GM18519 (cell line): ENCODE data around the gene COL4A2.
A peak's percentile ranks its signal among the peaks of the same experiment; 100 is the strongest.
"Not testable (repeated sequence)": the region's sequence is repeated elsewhere in the genome, so short reads cannot be mapped to it uniquely, and the experiment has no call there.

Source experiments
- ATAC-seq: cut with Tn5 transposase; IDR thresholded peaks from one replicate; pipeline ENCODE4 v1.9.1; 2021; ENCODE audit warnings: mild to moderate bottlenecking, moderate library complexity; ENCODE audit not compliant: unreplicated experiment, low FRiP score

The COL4A2 gene

DNA sequence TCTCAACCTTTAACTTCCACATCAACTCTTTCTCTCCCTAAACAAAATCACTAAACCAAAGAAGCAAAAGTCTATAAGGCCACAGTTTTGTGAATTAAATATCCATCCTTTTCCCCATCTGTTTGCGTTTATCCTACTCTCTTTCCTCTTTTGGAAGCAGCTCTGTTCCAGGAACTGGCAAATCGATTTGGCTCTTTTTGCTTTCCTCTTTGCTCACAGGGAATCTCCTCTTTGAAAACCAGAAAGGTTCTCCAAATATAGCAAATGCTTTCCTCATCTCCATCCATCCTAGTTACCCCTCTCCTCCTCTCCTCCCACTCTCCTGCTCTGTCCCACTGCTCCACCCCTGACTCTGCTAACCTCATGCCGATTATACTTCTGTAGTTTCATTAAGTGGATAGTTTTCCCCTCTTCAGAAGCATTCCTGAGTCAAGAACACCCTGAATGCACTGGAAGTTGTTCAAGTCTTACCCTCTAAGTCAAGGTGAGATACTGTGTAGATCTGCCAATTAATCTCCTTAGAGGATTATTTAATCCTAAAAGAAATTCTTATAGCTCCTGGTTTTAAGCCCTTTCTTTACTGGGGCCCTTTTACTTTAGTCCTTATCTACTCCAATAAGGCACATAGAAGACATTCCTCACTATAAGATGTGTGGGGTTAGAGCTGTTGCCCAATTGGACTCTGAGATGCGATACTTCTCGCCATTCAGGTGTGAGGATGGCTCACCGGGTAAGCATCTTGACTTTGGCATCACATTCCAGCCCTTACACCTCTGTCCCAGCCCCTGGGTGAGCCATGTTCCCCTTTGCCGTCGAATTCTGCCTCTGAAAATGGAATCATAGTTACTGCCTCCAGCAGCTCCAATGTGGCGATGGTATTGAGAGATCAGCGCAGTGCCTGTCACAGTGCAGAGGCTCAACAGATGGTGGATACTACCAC is 67.6 kb downstream of the COL4A2 start:
- ATAC-seq: no peak

DNA sequence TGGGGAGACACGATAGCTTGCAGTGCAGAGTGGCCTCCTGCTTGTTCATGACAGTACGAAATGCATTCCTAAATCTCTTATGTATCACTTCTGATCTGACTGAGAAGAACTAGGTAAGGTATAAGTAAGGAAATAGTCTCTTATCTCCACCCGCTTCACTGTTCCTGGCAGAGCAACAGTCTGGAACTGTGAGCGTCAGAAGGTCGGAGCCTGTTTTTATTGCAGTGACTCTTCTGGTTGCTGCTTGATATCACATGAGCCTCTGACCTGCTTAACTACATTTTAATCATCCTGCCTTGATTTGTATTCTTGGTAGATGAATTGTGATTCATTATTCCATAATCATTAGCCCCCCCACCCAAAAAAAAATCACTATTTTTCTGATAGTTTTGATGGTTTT is 69.0 kb downstream of the COL4A2 start:
- ATAC-seq: no peak

DNA sequence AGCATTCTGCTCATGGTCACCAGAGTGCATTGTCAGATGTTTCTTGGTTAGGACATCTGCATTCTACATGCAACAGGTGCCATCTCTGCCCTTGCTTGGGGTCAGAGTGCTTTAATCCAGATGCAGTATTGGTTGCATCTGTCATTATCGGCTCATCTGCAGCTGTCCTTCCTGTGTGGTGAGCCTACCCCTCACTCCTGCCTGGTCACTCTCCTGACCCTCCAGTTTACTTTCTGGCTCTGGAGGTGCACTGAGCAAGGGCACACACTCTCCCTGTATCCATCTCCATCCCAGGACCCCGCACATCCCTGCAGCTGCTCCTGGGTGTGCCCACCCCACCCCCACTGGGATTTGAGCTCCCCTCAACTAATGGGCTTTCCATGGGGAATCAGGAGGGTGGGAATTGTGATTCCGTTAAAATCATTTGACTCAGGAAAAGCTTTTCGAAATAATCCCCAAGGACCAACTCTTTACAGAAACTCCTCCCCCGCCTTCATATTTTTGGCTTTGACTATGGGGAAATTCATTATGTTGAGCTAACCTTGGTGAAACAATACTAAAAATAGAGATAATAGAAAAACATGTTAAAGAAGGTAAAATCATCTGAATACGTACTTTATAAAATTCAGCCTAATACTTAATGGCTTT is 70.2 kb downstream of the COL4A2 start:
- no peak for ATAC-seq

DNA sequence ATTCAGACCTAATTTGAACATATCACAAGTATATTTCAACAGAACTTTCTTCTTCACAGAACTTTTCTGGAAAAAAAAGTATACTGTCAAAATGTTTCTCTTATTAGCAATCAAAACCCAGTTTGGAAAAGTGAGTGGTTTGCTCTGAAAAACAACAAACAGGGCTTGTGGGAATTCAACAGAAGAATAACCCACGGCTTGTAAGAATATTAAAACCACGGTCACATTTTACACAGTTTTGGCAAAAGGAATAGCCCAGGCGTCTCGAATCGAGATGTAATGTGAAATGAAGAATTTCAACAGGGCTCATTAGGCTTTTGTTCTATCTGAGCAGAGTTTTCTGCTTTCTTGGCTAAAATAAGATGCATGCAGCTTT is 70.7 kb downstream of the COL4A2 start:
- no peak for ATAC-seq

DNA sequence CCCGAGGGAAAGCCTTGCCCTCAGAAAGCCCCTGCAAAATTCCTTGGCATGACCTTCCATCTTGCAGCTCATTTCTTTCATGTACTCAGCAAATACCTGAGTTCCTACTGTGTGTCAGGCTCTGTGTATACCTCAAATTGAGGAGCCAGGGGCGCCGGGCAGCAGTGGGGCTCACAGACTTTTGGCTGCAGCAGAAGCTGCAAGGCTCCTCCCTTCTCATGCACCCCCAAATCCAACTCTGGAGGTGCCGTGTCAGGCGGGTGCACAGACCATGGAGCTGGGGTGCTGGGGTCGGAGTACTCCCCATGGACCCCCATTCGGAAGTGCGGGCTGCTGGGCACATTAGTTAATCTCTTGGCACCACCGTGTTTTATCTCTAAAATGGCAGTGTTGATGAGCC is 72.3 kb downstream of the COL4A2 start:
- ATAC-seq: no peak

DNA sequence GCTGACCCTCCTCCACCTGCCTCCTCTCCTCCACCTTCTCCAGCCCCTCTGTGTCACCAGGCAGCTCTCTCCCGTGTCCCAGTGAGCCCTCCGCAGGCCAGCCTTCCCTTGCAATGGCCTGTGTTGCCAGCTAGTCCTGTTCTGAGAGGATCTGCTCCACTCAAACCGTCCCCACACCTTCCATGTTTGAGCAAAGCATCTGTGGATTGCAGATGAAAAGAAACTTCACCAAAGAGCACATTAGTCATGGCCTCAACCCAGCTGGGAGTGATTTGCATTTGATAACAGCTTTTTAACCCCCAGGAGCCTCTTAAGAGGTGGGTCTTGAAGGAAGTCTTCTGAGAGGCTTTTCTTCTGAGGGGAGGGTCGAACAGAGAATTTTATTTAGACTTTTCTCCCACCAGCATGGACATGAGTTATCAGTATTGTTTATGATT is 72.8 kb downstream of the COL4A2 start:
- no peak for ATAC-seq

DNA sequence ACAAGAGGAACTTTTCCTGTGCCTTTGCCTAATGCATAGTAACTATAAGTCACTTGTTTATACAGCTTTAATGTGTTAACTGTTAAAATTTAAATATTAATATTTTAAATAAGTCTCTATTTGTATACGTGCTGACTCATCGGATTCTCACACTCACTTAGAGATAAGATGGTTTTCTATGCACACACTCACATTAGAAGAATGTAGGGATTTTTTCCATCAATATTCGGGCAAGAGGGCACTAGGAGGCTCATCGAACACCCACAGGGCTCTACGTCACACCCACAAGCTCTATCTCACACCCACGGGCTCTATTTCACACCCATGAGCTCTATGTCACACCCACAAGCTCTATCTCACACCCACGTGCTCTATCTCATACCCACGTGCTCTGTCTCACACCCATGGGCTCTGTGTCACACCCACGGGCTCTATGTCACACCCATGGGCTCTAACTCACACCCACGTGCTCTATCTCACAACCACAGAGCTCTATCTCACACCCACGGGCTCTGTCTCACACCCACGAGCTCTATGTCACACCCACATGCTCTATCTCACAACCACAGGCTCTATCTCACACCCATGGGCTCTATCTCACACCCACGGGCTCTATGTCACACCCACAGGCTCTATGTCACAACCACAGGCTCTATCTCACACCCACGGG is 73.4 kb downstream of the COL4A2 start:
- ATAC-seq: no peak

DNA sequence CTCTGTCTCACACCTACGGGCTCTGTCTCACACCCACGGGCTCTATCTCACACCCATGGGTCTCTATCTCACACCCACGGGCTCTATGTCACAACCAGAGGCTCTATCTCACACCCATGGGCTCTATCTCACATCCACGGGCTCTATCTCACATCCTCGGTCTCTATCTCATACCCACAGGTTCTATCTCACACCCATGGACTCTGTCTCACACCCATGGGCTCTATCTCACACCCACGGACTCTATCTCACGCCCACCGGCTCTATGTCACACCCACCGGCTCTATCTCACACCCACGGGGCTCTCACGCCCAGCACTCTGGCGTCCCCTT is 73.9 kb downstream of the COL4A2 start:
- no peak for ATAC-seq

DNA sequence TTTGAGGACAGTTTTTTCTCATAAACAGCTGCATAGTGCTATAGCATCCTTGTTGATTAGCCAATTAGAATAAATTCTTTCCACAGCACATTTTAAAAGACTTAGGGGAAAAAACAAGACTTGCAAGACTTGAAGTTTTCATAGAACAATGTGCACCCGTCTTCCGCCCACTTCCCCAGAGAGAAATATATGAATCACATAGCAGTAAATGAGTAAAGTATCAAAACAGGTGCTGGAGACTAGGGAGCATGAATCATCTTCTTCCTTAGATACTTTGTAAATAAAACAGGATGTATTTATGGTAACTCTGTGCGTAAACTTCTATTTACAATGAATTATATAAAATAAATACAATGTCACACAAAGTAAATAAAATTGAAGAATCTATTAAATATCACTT is 75.1 kb downstream of the COL4A2 start:
- no peak for ATAC-seq

DNA sequence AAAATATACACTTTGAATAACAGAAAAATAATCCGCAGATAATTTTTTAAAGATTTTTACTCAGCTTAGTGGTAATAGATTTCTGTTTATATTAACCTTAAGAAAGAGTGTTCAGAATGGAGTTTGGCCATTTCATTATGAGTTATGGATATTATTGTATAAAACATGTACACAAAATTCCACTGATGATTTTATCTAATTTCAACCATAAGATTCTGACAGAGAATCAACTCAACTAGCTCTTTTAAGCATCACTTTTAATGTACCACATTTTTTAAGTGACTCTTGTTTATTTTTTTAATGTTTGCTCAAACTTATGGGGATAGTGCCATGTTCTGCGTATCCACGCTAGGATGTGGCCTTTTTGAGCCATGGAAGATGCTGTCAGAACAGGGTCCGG is 75.7 kb downstream of the COL4A2 start:
- ATAC-seq: no peak

DNA sequence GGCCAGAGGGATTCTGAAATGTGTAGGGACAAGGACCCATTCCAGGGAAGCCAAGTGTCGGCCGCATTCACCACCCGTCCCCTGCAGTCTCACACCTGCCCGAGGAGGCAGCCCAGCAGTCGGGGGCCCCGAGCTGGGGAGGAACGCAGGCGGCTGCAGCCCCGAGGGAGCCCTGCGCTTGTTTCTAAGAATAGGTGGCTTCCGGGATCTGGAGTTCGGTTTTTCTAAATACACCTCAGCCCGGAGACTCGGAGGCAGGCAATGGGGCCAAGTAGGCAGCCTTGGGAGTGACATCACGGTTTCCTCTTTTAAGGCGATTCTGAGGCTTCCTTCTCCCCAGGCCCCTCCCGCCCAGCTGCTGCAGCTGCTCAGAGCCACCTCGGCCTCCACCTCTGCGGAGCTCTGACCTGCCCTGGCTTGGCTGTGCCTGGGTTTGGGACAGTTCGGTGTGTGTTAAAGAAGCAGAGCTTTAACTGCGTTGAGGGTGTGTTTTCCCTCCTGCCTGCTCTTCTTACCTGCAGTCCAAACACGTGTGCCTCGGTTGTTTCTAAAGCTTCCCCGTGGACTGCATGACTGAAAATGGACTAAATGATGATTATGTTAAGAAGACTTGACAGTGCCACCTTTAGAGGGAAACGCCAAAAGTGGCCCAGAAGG is 80.5 kb downstream of the COL4A2 start:
- ATAC-seq: peak; percentile 80

DNA sequence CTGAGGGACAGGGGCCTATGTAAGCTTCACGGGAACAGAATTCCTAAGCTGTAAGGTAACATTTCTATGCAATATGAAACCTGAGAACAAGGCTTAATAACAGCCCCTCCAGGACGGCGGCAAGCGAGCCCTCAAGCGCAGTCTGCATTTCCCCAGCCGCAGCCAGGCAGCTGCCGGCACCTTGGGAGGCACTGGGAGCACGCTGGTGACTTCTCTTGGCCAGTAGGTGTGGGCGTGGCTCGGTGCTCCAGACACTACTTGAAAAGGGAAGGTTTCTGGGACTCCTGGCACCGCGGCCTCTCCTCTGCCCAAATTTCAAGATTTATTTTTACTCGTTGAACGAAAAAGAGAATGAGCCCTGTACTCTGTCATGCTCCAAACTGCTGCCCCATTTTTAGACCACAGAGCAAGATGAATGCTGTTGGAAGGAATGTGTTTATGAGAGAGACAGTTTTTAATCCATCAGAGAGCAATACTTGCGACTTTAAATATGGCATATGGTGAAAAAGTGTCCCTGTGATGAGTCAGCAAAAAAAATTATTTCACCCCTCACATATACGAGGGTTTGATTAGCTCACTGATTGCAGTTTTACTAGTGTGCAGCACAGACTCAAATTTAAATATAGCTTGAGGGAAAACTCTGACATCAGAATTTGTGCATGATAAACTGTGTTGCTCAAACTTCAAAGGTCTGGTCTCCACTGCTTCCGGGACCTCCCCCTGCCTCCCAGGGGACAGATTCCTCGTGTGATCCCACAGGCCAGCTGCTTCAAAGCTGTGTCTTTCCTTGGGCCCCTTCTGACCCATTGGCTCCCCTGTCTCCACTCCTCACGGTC is 81.2 kb downstream of the COL4A2 start:
- no peak for ATAC-seq

DNA sequence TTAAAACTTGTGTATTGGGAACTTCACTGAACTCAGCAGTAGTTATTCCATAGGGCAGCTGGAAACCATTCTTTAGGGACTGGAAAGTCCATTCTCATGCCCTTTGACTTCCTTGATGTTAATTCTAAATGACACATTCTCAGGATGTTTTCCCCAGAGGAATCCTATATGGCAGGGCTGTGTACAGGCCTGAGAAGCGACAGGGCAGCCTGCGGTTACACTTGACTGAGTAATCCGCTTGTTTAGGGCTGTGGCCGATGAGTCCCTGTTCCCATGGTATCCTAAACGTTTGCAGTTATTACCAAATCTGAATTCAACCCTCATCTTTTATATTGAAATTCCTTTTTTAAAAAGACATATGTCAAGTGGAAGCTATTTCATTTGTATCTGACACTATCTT is 83.5 kb downstream of the COL4A2 start:
- no peak for ATAC-seq

DNA sequence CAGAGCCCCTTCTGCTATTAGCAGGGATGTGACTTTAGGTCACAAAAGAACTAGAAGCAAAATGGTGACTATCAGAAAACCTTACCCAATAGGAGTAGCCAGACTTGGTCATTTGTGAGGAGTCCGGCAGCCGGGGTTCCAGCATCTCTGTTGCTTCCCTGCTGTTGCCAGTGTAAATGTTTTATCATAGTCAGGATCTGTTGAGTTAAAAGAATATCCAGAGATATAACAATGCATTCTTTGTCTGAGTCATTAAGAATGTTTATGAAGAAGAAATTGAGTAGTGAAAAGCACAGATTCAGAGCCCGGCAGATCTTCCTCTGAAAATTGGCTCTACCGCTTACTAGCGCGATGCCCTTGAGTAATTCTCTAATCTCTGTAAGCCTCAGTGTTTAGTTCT is 84.2 kb downstream of the COL4A2 start:
- ATAC-seq: no peak

DNA sequence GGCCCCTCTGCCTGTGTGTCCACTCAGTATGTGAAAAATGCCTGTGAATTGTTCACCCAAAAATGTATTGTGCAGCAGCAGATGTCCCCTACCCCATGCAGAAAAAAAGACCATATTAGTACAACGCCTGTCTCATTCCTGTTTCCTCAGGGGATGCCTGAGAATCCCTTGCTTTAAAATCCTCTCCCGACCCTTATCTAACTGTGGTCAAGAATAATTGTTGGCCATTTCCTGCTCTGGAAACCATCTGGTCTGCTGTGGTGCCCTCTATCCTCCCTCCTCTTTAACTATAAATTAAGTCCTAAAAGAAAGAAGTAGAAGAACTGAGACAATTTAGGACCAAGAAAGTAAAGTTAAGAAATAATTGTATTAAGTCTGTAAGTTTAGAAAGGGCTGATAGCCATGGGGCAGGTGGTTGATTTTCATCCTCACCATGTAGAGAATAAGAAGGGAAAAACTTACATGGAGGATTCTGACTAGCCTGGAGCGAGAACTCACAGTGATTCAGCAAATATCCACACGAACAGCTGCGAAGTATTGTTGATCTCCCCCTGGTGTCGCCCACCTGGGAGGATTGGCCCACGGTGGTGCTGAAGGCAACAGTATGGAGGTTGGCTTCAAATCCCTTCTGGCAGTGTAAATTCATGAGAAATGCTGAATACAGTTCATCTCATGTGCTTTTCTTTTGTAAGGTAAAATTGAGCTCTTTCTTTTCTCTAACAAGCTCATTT is 85.6 kb downstream of the COL4A2 start:
- no peak for ATAC-seq

DNA sequence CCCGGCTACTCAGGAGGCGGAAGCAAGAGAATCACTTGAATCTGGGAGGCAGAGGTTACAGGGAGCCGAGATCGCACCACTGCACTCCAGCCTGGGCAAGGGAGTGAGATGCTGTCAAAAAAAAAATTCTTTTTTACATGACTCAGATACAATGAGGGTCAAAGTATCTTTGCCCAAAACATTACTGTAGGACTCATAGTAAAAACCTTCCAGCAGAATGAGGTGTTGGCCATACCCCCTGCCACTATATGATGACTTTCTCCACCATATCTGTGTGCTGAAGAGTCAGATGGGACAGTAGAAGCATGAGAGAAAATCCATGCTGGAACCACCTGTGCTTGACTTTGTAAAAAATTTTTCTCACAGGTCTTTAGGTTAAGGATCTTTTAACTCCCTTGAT is 86.7 kb downstream of the COL4A2 start:
- no peak for ATAC-seq

DNA sequence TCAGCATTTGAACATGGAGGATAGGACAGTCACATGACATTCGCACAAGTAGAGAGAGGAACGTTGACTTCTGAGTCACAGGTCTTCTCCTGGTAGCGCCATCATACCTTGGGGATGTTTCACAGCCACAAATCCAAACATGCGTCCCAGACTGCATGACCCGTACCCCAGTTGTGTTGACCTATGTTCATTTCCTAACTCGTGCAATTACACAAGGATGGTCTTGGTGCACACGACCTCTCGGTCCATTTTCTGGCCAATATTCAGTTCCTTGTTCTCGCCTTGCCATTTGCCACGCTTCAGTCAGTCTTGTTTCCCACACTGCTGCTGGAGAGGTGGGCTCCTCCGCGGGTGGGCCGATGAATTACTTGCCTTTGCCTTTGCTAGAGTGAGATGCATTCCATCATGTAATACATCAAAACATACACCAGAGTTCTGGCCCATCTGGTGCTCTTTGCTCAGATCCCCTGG is 87.3 kb downstream of the COL4A2 start:
- ATAC-seq: no peak

DNA sequence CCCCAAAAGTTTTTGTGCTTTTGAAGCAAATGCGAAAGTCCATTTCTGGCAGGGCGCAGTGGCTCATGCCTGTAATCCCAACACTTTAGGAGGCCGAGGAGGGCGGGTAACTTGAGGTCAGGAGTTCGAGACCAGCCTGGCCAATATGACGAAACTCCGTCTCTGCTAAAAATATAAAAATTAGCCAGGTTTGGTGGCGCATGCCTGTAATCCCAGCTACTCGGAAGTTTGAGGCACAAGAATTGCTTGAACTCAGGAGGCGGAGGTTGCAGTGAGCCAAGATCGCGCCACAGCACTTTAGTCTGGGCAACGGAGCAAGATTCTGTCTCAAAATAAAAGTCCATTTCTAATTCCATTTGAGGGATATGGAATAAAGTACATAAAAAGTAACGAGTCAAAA is 88.5 kb downstream of the COL4A2 start:
- not testable (repeated sequence) for ATAC-seq

DNA sequence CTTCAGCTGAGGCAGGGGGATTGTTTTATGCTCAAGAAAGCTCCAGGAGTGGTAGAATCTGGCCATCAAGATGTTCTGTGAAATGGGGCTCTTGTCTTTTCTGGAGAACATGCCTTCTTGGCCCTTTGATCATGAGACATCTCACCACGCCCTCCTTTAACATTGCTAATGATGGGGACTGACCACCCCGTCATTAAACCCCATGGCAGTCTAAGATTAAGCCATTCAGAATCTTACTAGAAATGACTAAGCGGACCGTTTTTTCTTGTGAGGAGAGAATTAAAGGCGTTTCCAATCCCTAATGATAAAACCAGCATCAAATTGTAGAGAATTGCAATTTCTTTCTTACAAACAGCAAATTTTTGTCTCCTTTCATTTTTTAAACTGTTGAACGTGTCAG is 89.4 kb downstream of the COL4A2 start:
- no peak for ATAC-seq
